Mesendoderm (in vitro differentiated cells): ENCODE results near the gene TOR1AIP1.

ENCODE experiments used
- DNase-seq: peaks from one replicate; pipeline ENCODE4 v3.0.0; 2013
- H2AK5ac ChIP-seq: 2 replicates; pipeline ENCODE4 v1.6.1; 2013; ENCODE audit warnings: low read length, inconsistent platforms
- H2BK120ac ChIP-seq: 2 replicates; pipeline ENCODE4 v1.6.1; 2013; ENCODE audit warnings: low read depth, mild to moderate bottlenecking, low read length, moderate library complexity, mixed read lengths
- H2BK15ac ChIP-seq: replicated peaks from 2 replicates; pipeline ENCODE4 v1.6.1; 2013; ENCODE audit warnings: low read depth, mild to moderate bottlenecking, moderate library complexity
- H2BK5ac ChIP-seq: 2 replicates; pipeline ENCODE4 v1.6.1; 2013; ENCODE audit warnings: low read length, inconsistent platforms
- H3K18ac ChIP-seq: 2 replicates; pipeline ENCODE4 v1.6.1; 2013; ENCODE audit warnings: mild to moderate bottlenecking, low read length, mixed read lengths
- H3K23ac ChIP-seq: one replicate; pipeline ENCODE4 v1.6.1; 2013; ENCODE audit warnings: low read length
- H3K27ac ChIP-seq: 2 replicates; pipeline ENCODE4 v1.5.1; 2013; ENCODE audit warnings: low read depth, mild to moderate bottlenecking, inconsistent platforms, low read length, moderate library complexity
- H3K27me3 ChIP-seq: 2 replicates; pipeline ENCODE4 v1.6.1; 2013; ENCODE audit warnings: low read length, control low read depth, mild to moderate bottlenecking, inconsistent platforms; ENCODE audit not compliant: insufficient read depth, poor library complexity
- H3K36me3 ChIP-seq: 2 replicates; pipeline ENCODE4 v1.6.1; 2013; ENCODE audit warnings: low read length, inconsistent platforms; ENCODE audit not compliant: control insufficient read depth, insufficient read depth
- H3K4ac ChIP-seq: one replicate; pipeline ENCODE4 v1.6.1; 2013; ENCODE audit warnings: low read depth, mild to moderate bottlenecking, low read length, moderate library complexity
- H3K4me1 ChIP-seq: 2 replicates; pipeline ENCODE4 v1.6.1; 2013; ENCODE audit warnings: low read depth, low read length, inconsistent platforms; ENCODE audit not compliant: control insufficient read depth
- H3K4me2 ChIP-seq: 2 replicates; pipeline ENCODE4 v1.6.1; 2013; ENCODE audit warnings: low read length
- H3K4me3 ChIP-seq: 2 replicates; pipeline ENCODE4 v1.5.1; 2013; ENCODE audit warnings: mild to moderate bottlenecking, low read length
- H3K56ac ChIP-seq: one replicate; pipeline ENCODE4 v1.6.1; 2013; ENCODE audit warnings: low read length
- H3K79me1 ChIP-seq: 2 replicates; pipeline ENCODE4 v1.6.1; 2013; ENCODE audit warnings: low read length, inconsistent platforms
- H3K79me2 ChIP-seq: 2 replicates; pipeline ENCODE4 v1.6.1; 2013; ENCODE audit warnings: mild to moderate bottlenecking, low read length; ENCODE audit not compliant: control insufficient read depth, insufficient read depth
- H3K9ac ChIP-seq: 2 replicates; pipeline ENCODE4 v1.6.1; 2013; ENCODE audit warnings: low read length, inconsistent platforms
- H4K5ac ChIP-seq: one replicate; pipeline ENCODE4 v1.6.1; 2013; ENCODE audit warnings: low read length
- H4K8ac ChIP-seq: one replicate; pipeline ENCODE4 v1.6.1; 2013; ENCODE audit warnings: low read depth, mild to moderate bottlenecking, control low read depth, low read length, moderate library complexity
- WGBS: extraction: QIAGEN DNeasy Blood & Tissue Kit; methylation state at CpG from one replicate; pipeline ENCODE4 v1.1.7; 2013; ENCODE audit warnings: low lambda C conversion rate, missing lambda C conversion rate; ENCODE audit not compliant: insufficient coverage; ENCODE audit errors: extremely low coverage; 5-methylcytosine and 5-hydroxymethylcytosine counted together

The TOR1AIP1 gene

DNA sequence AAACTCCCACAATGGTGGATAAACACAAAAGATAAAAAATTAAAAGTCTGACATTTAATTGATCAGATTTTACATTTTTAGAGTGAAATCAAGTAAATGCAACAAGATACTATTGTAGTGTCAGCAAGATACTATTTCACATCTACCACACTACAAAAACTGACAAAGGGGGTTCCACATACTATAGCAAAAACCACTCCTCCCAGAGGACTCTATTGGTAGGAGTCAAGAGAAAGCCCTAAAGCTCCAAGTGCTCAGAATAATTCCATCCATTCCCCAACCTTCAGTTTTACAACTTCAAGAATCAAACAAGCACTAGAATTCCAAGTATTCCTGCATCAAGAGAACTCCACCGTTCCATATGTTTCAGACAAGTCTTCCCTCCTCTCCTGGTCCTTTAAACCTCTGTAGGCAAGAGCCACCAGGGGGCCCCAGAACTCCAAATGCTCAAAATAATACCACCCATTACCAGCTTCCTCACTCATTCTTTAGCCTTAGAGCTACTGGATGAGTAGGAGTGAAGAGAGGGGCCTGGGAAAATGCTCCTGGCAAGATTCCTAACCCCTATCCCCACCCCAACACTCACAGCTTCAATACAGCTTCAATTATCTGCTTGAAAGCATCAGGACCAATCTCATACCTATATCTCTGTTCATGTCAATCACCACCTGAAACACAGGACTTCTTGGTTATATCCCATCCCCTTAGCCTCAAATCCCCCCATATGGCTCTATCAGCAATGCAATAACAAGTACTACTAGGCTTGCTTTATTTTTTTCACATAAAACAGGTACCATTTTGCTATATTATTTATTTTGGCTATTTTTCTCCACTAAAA is 14.4 kb upstream of the TOR1AIP1 start:
- H2BK5ac ChIP-seq, result no peak overlapping the region
- no peak overlapping the region for H4K8ac ChIP-seq
- no peak overlapping the region for H3K4ac ChIP-seq
- H3K27ac ChIP-seq, result no peak overlapping the region
- H3K4me3 ChIP-seq, result no peak overlapping the region
- no peak overlapping the region for H3K23ac ChIP-seq
- H3K27me3 ChIP-seq, result no peaks in the 10 kb centered on the region
- no peak overlapping the region for H3K9ac ChIP-seq
- no peak overlapping the region for H2AK5ac ChIP-seq
- no peaks in the 10 kb centered on the region for H3K4me1 ChIP-seq
- H3K4me2 ChIP-seq, result no peak overlapping the region
- no CpG with 5 or more reads among the region's 1 CpG for WGBS
- H3K18ac ChIP-seq, result no peak overlapping the region
- peak; percentile 83 for DNase-seq
- H2BK120ac ChIP-seq, result no peak overlapping the region
- H3K36me3 ChIP-seq, result peaks cover 10% of the 10 kb centered on the region
- no peak overlapping the region for H2BK15ac ChIP-seq
- H3K79me1 ChIP-seq, result peaks cover 15% of the 10 kb centered on the region
- H3K79me2 ChIP-seq, result peaks cover 11% of the 10 kb centered on the region
- H4K5ac ChIP-seq, result no peak overlapping the region
- no peak overlapping the region for H3K56ac ChIP-seq

DNA sequence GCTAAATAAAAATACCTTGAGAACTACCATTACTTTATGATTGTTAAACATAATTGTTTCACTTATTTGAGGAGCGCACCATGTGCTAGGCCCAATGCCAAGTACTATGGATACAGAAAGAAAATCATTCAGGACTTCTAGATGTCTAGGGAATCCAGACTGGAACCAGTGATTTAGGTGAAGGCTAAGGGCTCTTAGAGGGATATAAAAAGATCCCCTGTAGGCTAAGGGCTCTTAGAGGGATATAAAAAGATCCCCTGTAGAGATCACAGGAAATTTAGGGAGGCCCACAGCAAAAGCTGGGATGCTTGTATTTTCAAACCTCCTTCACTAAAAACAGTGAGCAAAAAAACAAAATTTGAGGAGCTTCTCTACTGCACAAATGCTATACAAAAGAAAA is 11.2 kb upstream of the TOR1AIP1 start:
- no peak for DNase-seq
- no peak overlapping the region for H3K9ac ChIP-seq
- no peak overlapping the region for H2BK5ac ChIP-seq
- no peak overlapping the region for H3K27ac ChIP-seq
- H3K27me3 ChIP-seq, result no peaks in the 10 kb centered on the region
- no peak overlapping the region for H3K4ac ChIP-seq
- peaks cover 29% of the 10 kb centered on the region for H3K79me2 ChIP-seq
- no peak overlapping the region for H3K18ac ChIP-seq
- no peak overlapping the region for H2AK5ac ChIP-seq
- no peaks in the 10 kb centered on the region for H3K4me1 ChIP-seq
- no peak overlapping the region for H2BK15ac ChIP-seq
- WGBS, result no CpG with 5 or more reads among the region's 1 CpG
- no peak overlapping the region for H4K8ac ChIP-seq
- no peak overlapping the region for H3K23ac ChIP-seq
- H3K36me3 ChIP-seq, result no peaks in the 10 kb centered on the region
- H4K5ac ChIP-seq, result no peak overlapping the region
- no peak overlapping the region for H3K4me2 ChIP-seq
- no peak overlapping the region for H3K4me3 ChIP-seq
- H3K79me1 ChIP-seq, result peaks cover 12% of the 10 kb centered on the region
- H3K56ac ChIP-seq, result no peak overlapping the region
- no peak overlapping the region for H2BK120ac ChIP-seq

DNA sequence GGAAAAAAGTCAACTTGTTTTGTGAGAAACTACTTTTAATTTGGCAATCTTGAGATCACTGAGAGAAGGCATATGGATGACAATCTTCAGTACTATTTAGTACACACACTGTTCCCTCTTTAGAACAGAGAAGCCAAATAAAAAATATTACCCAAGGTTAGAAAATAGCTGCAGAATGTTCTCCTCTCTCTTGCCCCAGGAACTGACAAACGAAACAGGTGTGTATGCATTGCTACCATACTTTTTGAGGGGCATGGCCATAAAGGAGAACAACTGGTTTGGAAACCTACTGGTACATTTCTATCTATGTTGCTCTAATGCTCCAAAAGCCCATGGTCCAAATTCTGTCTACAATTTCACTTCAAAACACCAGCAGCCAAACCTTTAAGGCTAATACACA is 10.1 kb upstream of the TOR1AIP1 start:
- H3K4ac ChIP-seq, result no peak overlapping the region
- no peak overlapping the region for H3K18ac ChIP-seq
- no peak overlapping the region for H4K5ac ChIP-seq
- no peaks in the 10 kb centered on the region for H3K27me3 ChIP-seq
- H2BK5ac ChIP-seq, result no peak overlapping the region
- H3K23ac ChIP-seq, result no peak overlapping the region
- WGBS, result no CpG with 5 or more reads among the region's 1 CpG
- no peak overlapping the region for H2BK15ac ChIP-seq
- H3K9ac ChIP-seq, result no peak overlapping the region
- H3K36me3 ChIP-seq, result no peaks in the 10 kb centered on the region
- H3K56ac ChIP-seq, result no peak overlapping the region
- H2AK5ac ChIP-seq, result no peak overlapping the region
- H3K27ac ChIP-seq, result no peak overlapping the region
- peaks cover 10% of the 10 kb centered on the region for H3K79me1 ChIP-seq
- H4K8ac ChIP-seq, result no peak overlapping the region
- H3K4me1 ChIP-seq, result no peaks in the 10 kb centered on the region
- H3K4me2 ChIP-seq, result no peak overlapping the region
- peaks cover 31% of the 10 kb centered on the region for H3K79me2 ChIP-seq
- H2BK120ac ChIP-seq, result no peak overlapping the region
- no peak overlapping the region for H3K4me3 ChIP-seq
- DNase-seq, result no peak

DNA sequence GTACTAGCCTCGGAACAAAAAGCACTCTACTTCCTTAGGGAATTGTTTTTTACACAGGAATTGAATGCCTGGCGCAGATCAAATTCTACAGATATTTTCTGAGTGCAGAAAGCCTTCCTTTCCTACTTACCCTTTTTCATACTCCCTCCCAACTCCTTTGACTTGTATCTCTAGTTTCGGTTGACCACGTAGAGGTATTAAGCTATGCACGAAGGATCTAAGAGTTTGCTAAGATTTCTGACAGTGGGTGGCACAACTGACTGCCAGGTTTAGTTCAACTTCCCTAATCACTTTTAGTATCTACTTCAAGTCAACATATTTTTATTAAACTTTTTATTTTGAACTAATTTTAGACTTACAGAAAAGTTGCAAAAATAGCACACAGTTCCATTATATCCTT is 9.5 kb upstream of the TOR1AIP1 start:
- Histone ChIP-seq H3K27ac (no peak overlapping the region), H3K4me1 (no peaks in the 10 kb centered on the region), H3K9ac (no peak overlapping the region), H3K23ac (no peak overlapping the region), H3K36me3 (no peaks in the 10 kb centered on the region), H4K8ac (no peak overlapping the region), H3K27me3 (no peaks in the 10 kb centered on the region), H2BK15ac (no peak overlapping the region), H3K4me3 (no peak overlapping the region), H2BK5ac (no peak overlapping the region), H3K18ac (no peak overlapping the region), H2AK5ac (no peak overlapping the region), H2BK120ac (no peak overlapping the region), H4K5ac (no peak overlapping the region), H3K79me2 (peaks cover 34% of the 10 kb centered on the region), H3K79me1 (peaks cover 7% of the 10 kb centered on the region), H3K4ac (no peak overlapping the region), H3K56ac (no peak overlapping the region), H3K4me2 (no peak overlapping the region)
- WGBS, result no CpG with 5 or more reads among the region's 5 CpGs
- DNase-seq, result no peak

DNA sequence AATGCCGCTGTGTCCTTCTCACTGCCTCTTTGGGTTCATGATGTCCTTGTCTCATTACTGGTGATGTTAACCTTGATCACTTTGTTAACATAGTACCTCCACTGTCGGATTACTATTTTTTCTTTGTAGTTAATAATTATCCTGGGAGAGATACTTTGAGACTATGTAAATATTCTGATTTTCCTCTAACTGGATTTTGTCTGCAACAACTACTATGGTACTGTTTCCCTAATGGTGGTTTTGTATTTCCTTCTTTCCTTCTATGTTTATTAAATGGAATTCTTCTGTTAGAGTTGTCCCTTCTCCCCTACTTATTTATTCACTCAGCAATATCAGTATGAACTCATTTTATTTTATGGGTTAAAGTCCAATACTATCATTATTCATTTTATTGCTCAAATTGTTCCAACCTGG is 8.6 kb upstream of the TOR1AIP1 start:
- Histone ChIP-seq H3K4me2 (no peak overlapping the region), H2BK15ac (no peak overlapping the region), H3K9ac (no peak overlapping the region), H2AK5ac (no peak overlapping the region), H3K23ac (no peak overlapping the region), H4K8ac (no peak overlapping the region), H3K79me1 (peaks cover 7% of the 10 kb centered on the region), H3K27ac (no peak overlapping the region), H3K79me2 (peaks cover 34% of the 10 kb centered on the region), H3K36me3 (no peaks in the 10 kb centered on the region), H3K56ac (no peak overlapping the region), H4K5ac (no peak overlapping the region), H2BK120ac (no peak overlapping the region), H3K18ac (no peak overlapping the region), H3K4me1 (no peaks in the 10 kb centered on the region), H3K4me3 (no peak overlapping the region), H3K27me3 (no peaks in the 10 kb centered on the region), H3K4ac (no peak overlapping the region), H2BK5ac (no peak overlapping the region)
- no CpG with 5 or more reads among the region's 2 CpGs for WGBS
- no peak for DNase-seq
